CD4-positive, alpha-beta T cell (primary cell): Measurements from ENCODE around the gene WWC2. TPM values are rescaled to one million over a fixed set of nuclear protein-coding genes. Genes with fewer than 3 reads are reported as not detected.

ENCODE experiments used
- ATAC-seq: fragments of 200-7000 bp; cut with Tn5 transposase; one replicate; pipeline ENCODE4 v1.10.0; 2022; ENCODE audit warnings: mild to moderate bottlenecking; ENCODE audit not compliant: poor library complexity
- CTCF ChIA-PET: fragments of 350-600 bp; sonication (Branson Sonifier 250); formaldehyde crosslinking; loops from one replicate; lab custom pipeline; 2021; ENCODE audit warnings: antibody characterized with exemption, inconsistent platforms; lab: Charles Lee
- POLR2A ChIA-PET: fragments of 350-600 bp; sonication (Branson Sonifier 250); formaldehyde crosslinking; loops from one replicate; lab custom pipeline; 2021; ENCODE audit warnings: antibody characterized with exemption, inconsistent platforms; lab: Charles Lee
- DNase-seq, 14 experiments: peaks; one replicate each; pipeline ENCODE4 v3.0.0-alpha.2; 2013 to 2020; ENCODE audit warnings: mixed read lengths in 2 of 14
- H3K27ac ChIP-seq, 2 donors: one replicate each; pipeline versions ENCODE4 v1.5.1 to v1.7.0; 2013; ENCODE audit warnings: low read length in 2 of 2, low read depth in 1 of 2, mild to moderate bottlenecking in 1 of 2
- H3K27me3 ChIP-seq, 2 experiments: 1 replicate in 1 of 2; 2 replicates in 1 of 2; pipeline versions ENCODE4 v1.6.1 to v1.7.0; 2013; ENCODE audit warnings: low read length in 2 of 2, control low read depth in 1 of 2, mild to moderate bottlenecking in 1 of 2, moderate library complexity in 1 of 2; ENCODE audit not compliant: insufficient read depth in 2 of 2, control insufficient read depth in 1 of 2
- H3K36me3 ChIP-seq: one replicate; pipeline ENCODE4 v1.6.1; 2013; ENCODE audit warnings: low read length, control low read depth; ENCODE audit not compliant: insufficient read depth
- H3K4me1 ChIP-seq: one replicate; pipeline ENCODE4 v1.6.1; 2013; ENCODE audit warnings: low read length, control low read depth; ENCODE audit not compliant: insufficient read depth
- H3K4me3 ChIP-seq: one replicate; pipeline ENCODE4 v1.5.1; 2013; ENCODE audit warnings: mild to moderate bottlenecking, low read length, moderate library complexity
- H3K9me3 ChIP-seq, 2 experiments: 1 replicate in 1 of 2; 2 replicates in 1 of 2; pipeline versions ENCODE4 v1.6.1 to v1.7.0; 2013; ENCODE audit warnings: low read length in 2 of 2, mild to moderate bottlenecking in 2 of 2, control low read depth in 1 of 2, moderate library complexity in 1 of 2; ENCODE audit not compliant: control insufficient read depth in 1 of 2, insufficient read depth in 1 of 2
- H3K27ac Mint-ChIP-seq: one replicate; pipeline ENCODE4 v1.8.0; 2020; ENCODE audit warnings: mixed read lengths
- H3K27me3 Mint-ChIP-seq: one replicate; pipeline ENCODE4 v1.8.0; 2021; ENCODE audit warnings: mixed read lengths
- H3K36me3 Mint-ChIP-seq: one replicate; pipeline ENCODE4 v1.8.0; 2021; ENCODE audit warnings: low read depth, mixed read lengths
- H3K4me1 Mint-ChIP-seq: one replicate; pipeline ENCODE4 v1.8.0; 2021; ENCODE audit warnings: low read depth, mixed read lengths
- H3K4me3 Mint-ChIP-seq: one replicate; pipeline ENCODE4 v1.8.0; 2020; ENCODE audit warnings: mild to moderate bottlenecking, mixed read lengths
- H3K9me3 Mint-ChIP-seq: one replicate; pipeline ENCODE4 v1.8.0; 2020; ENCODE audit warnings: mixed read lengths
- CTCF ChIP-seq: fragments of 200-600 bp; IDR thresholded peaks from one replicate; pipeline ENCODE4 v1.8.0; 2022; ENCODE audit warnings: antibody characterized with exemption, mild to moderate bottlenecking
- intact Hi-C, 2 experiments: fragments of 100-400 bp; cut with DNase I in 1 of 2; cut with micrococcal nuclease in 1 of 2; formaldehyde crosslinking; loops; one replicate each; pipeline versions ENCODE4 v1.15.1 to v1.9.0; 2023 to 2025; cut with DNase I, micrococcal nuclease
- total RNA-seq, 174 experiments: library from RNA in 2 of 174; stranded (reverse) in 2 of 174; gene quantifications; one replicate each; pipeline ENCODE4 v1.2.3 and lab custom pipeline; 2021 to 2026

Gene WWC2
- total RNA-seq, 2 experiments from 2014 or later = 4.1 to 4.9 TPM

- Histone ChIP-seq H3K27ac (no peak overlapping the region), H3K36me3 (no peaks in the 10 kb centered on the region), H3K4me1 (no peaks in the 10 kb centered on the region), H3K9me3 (peaks cover 0 to 4% of the 10 kb centered on the region in 2 experiments), H3K27me3 (no peaks in the 10 kb centered on the region), H3K4me3 (no peak overlapping the region)
- H3K27me3 Mint-ChIP-seq = peaks cover 5% of the 10 kb centered on the region
- no peaks in the 10 kb centered on the region for H3K4me1 Mint-ChIP-seq
- no peak overlapping the region for H3K27ac Mint-ChIP-seq
- CTCF ChIA-PET = no interaction called here
- no peak overlapping the region for H3K4me3 Mint-ChIP-seq
- TF ChIP-seq CTCF = no peak
- ATAC-seq = no peak
- intact Hi-C loops = loop anchor here (2.0 to 10.0 kb wide), 4 partner anchors 70 to 137 kb away; no protein-coding TSS in a partner anchor
- H3K9me3 Mint-ChIP-seq = no peaks in the 10 kb centered on the region
- H3K36me3 Mint-ChIP-seq = no peaks in the 10 kb centered on the region
- DNase-seq = no peak
- POLR2A ChIA-PET = interaction anchor here (0.6 kb wide), 1 partner anchor 314 kb away, joined by 4 read pairs; no protein-coding TSS in a partner anchor
Observed at GRCh38 chr4:183072176-183072575, 26.9 kb upstream of the WWC2 start.

GRCh38 chr4:183073838-183074145 is 25.3 kb upstream of the WWC2 start:
- H3K4me1 ChIP-seq = no peaks in the 10 kb centered on the region
- H3K27me3 ChIP-seq = no peaks in the 10 kb centered on the region
- H3K27ac Mint-ChIP-seq = no peak overlapping the region
- no peak for DNase-seq
- H3K27ac ChIP-seq = no peak overlapping the region
- CTCF ChIA-PET = interaction anchor here (0.6 to 3.5 kb wide), 3 partner anchors 9 to 188 kb away, joined by 3 to 24 read pairs (median 3); no protein-coding TSS in a partner anchor
- no peak overlapping the region for H3K4me3 Mint-ChIP-seq
- H3K9me3 Mint-ChIP-seq = no peaks in the 10 kb centered on the region
- intact Hi-C loops = loop anchor here (1.0 to 10.0 kb wide), 5 partner anchors 69 to 189 kb away; no protein-coding TSS in a partner anchor
- no peak for ATAC-seq
- no peaks in the 10 kb centered on the region for H3K4me1 Mint-ChIP-seq
- POLR2A ChIA-PET = no interaction called here
- H3K9me3 ChIP-seq = peaks cover 0 to 3% of the 10 kb centered on the region in 2 experiments
- H3K36me3 ChIP-seq = no peaks in the 10 kb centered on the region
- peaks cover 5% of the 10 kb centered on the region for H3K27me3 Mint-ChIP-seq
- no peaks in the 10 kb centered on the region for H3K36me3 Mint-ChIP-seq
- no peak for TF ChIP-seq CTCF
- no peak overlapping the region for H3K4me3 ChIP-seq

- Mint-ChIP-seq H3K27me3 (peaks cover 5% of the 10 kb centered on the region), H3K36me3 (no peaks in the 10 kb centered on the region), H3K9me3 (no peaks in the 10 kb centered on the region), H3K4me3 (no peak overlapping the region), H3K4me1 (no peaks in the 10 kb centered on the region), H3K27ac (no peak overlapping the region)
- ChIA-PET POLR2A (no interaction called here), CTCF (interaction anchor here (0.6 to 3.5 kb wide), 3 partner anchors 8 to 188 kb away, joined by 3 to 24 read pairs (median 3); no protein-coding TSS in a partner anchor)
- no peak overlapping the region for H3K27ac ChIP-seq
- H3K27me3 ChIP-seq = no peaks in the 10 kb centered on the region
- intact Hi-C loops = loop anchor here (5.0 to 10.0 kb wide), 3 partner anchors 68 to 140 kb away; no protein-coding TSS in a partner anchor
- H3K4me3 ChIP-seq = no peak overlapping the region
- TF ChIP-seq CTCF = no peak
- no peaks in the 10 kb centered on the region for H3K4me1 ChIP-seq
- no peak for ATAC-seq
- no peaks in the 10 kb centered on the region for H3K36me3 ChIP-seq
- DNase-seq = no peak
- H3K9me3 ChIP-seq = no peaks in the 10 kb centered on the region
Observed at GRCh38 chr4:183074288-183074990, 24.6 kb upstream of the WWC2 start.
